Measurements from ENCODE around the gene POLE2. TPM values are rescaled to one million over a fixed set of nuclear protein-coding genes. Genes with fewer than 3 reads are reported as not detected.

Gene POLE2
- total RNA-seq, 3 donors from 2014 or later: 1.7 to 8.1 (median 2.9) TPM

GRCh38 chr14:49607583-49607982, 80.4 kb downstream of the POLE2 start:
- H3K4me3 ChIP-seq: no peak overlapping the region
- no peaks in the 10 kb centered on the region for H3K4me1 ChIP-seq (ENCODE audit: low read depth)
- peak; percentile 90 for ATAC-seq
- H3K36me3 ChIP-seq (ENCODE audit: low read depth): no peaks in the 10 kb centered on the region
- no peak for DNase-seq
- TF ChIP-seq CTCF (IDR thresholded peaks at IDR 0.05): no peak
- no peaks in the 10 kb centered on the region for H3K9me3 ChIP-seq
- intact Hi-C loops (cut with DNase I, micrococcal nuclease): no loop called here

GRCh38 chr14:49598485-49599300, 89.3 kb downstream of the POLE2 start, which contains the start of gene LRR1:
TSS of gene LRR1 (plus strand) at chr14:49598940. CDS start at chr14:49599021, 81 bp downstream.
- intact Hi-C loops (cut with DNase I, micrococcal nuclease): no loop called here
- no peaks in the 10 kb centered on the region for H3K36me3 ChIP-seq (ENCODE audit: low read depth)
- DNase-seq (peak; percentile 92 to 95 (median 93)), ATAC-seq (peak; percentile 81)
- peaks cover 18% of the 10 kb centered on the region for H3K4me1 ChIP-seq (ENCODE audit: low read depth)
- H3K9me3 ChIP-seq: no peaks in the 10 kb centered on the region
- no peak for TF ChIP-seq CTCF (IDR thresholded peaks at IDR 0.05)
- peak within 1 kb of the TSS; percentile 78 for H3K4me3 ChIP-seq

GRCh38 chr14:49598189-49598484, 89.9 kb downstream of the POLE2 start:
- no peak for TF ChIP-seq CTCF (IDR thresholded peaks at IDR 0.05)
- Histone ChIP-seq H3K4me3 (peak overlapping the region; percentile 78), H3K4me1 (ENCODE audit: low read depth) (peaks cover 23% of the 10 kb centered on the region), H3K9me3 (no peaks in the 10 kb centered on the region), H3K36me3 (ENCODE audit: low read depth) (no peaks in the 10 kb centered on the region)
- ATAC-seq (peak; percentile 3), DNase-seq (peak in 1 of 3 donors; percentile 61)
- intact Hi-C loops (cut with DNase I, micrococcal nuclease): no loop called here

GRCh38 chr14:49594347-49595091, 93.5 kb downstream of the POLE2 start:
- intact Hi-C loops (cut with DNase I, micrococcal nuclease): no loop called here
- peak; percentile 62 for ATAC-seq
- Histone ChIP-seq H3K4me1 (ENCODE audit: low read depth) (peaks cover 23% of the 10 kb centered on the region), H3K36me3 (ENCODE audit: low read depth) (no peaks in the 10 kb centered on the region), H3K9me3 (no peaks in the 10 kb centered on the region), H3K4me3 (no peak overlapping the region)
- peak in 1 of 3 donors; percentile 80 for DNase-seq
- no peak for TF ChIP-seq CTCF (IDR thresholded peaks at IDR 0.05)

Other genes starting within 250 kb of the POLE2 start
- 1,000 to 10,000 TPM; 1,102 to 1,301 (median 1,154) TPM for gene RPS29, start 101.8 kb downstream of the POLE2 start, total RNA-seq
- 10 to 100 TPM; 15.3 to 19.7 (median 17.5) TPM for gene LRR1, start 89.3 kb downstream of the POLE2 start, total RNA-seq
- 100 to 1,000 TPM; 146 to 197 (median 178) TPM for gene RPL36AL, start 67.6 kb downstream of the POLE2 start, total RNA-seq
- gene MGAT2, start 67.4 kb downstream of the POLE2 start, total RNA-seq: 10 to 100 TPM; 28.7 to 64.5 (median 34.6) TPM
- gene DNAAF2, start 53.0 kb downstream of the POLE2 start, total RNA-seq: 1 to 10 TPM; 6.6 to 8.8 (median 6.8) TPM
- 10 to 100 TPM in 1 of 3 donors, 1 to 10 TPM in 2; 1.8 to 12.5 (median 2.7) TPM for gene KLHDC1, start 4.9 kb upstream of the POLE2 start, total RNA-seq
- 10 to 100 TPM; 65.2 to 83.0 (median 75.0) TPM for gene KLHDC2, start 79.9 kb upstream of the POLE2 start, total RNA-seq
- gene NEMF, start 164.6 kb upstream of the POLE2 start, total RNA-seq: 10 to 100 TPM; 54.8 to 68.9 (median 66.6) TPM
- 100 to 1,000 TPM in 2 of 3 donors, 10 to 100 TPM in 1; 84.3 to 125 (median 123) TPM for gene ARF6, start 204.9 kb upstream of the POLE2 start, total RNA-seq